GM21825 (cell line): ENCODE data around the gene ACOT11.
"Not testable (repeated sequence)": the region's sequence is repeated elsewhere in the genome, so short reads cannot be mapped to it uniquely, and the experiment has no call there.

Experiments used
- ATAC-seq: cut with Tn5 transposase; IDR thresholded peaks from one replicate; pipeline ENCODE4 v1.9.1; 2021; ENCODE audit warnings: mild to moderate bottlenecking, moderate library complexity; ENCODE audit not compliant: unreplicated experiment

Gene ACOT11

GRCh38 chr1:54606990-54607325, 58.9 kb downstream of the ACOT11 start:
- no peak for ATAC-seq

DNA sequence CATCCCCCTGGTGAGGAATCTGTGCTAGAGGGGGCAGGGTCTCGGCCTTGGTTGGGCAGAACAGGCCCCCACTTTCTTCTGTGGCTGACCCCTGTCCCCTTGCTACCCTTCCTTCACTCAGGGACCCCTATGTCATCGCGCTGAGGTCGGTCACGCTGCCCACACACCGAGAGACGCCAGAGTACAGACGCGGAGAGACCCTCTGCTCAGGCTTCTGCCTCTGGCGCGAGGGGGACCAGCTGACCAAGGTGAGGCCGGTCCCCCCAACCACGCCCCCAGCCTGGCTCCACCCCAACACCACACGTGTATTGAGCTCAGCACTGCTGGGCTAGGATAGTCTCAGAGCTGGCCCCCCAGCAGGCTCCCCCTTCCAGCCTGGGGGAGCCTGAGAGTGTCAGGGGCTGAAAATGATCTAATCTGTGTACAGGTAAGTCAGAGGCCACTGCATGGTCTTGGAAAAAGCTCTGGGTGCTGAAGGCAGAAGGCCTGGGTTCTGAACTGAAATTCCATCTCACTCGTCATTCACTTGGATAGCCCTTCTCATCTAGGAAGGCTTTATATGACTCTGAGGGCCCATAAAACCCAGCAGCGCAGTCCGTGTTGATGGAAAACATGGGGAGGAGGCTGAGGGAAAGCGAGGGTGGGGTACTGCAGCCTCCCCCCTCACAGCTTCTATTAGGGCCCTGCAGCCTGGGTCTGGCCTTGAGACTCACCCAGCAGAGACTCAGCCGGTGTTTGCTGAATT, 60.0 kb downstream of the ACOT11 start:
- ATAC-seq = no peak

- ATAC-seq = no peak
These were observed 60.7 kb downstream of the ACOT11 start for GRCh38 chr1:54608566-54609230.

GRCh38 chr1:54609301-54609921, 61.4 kb downstream of the ACOT11 start:
- no peak for ATAC-seq

GRCh38 chr1:54610048-54610447, 62.0 kb downstream of the ACOT11 start:
- no peak for ATAC-seq

DNA sequence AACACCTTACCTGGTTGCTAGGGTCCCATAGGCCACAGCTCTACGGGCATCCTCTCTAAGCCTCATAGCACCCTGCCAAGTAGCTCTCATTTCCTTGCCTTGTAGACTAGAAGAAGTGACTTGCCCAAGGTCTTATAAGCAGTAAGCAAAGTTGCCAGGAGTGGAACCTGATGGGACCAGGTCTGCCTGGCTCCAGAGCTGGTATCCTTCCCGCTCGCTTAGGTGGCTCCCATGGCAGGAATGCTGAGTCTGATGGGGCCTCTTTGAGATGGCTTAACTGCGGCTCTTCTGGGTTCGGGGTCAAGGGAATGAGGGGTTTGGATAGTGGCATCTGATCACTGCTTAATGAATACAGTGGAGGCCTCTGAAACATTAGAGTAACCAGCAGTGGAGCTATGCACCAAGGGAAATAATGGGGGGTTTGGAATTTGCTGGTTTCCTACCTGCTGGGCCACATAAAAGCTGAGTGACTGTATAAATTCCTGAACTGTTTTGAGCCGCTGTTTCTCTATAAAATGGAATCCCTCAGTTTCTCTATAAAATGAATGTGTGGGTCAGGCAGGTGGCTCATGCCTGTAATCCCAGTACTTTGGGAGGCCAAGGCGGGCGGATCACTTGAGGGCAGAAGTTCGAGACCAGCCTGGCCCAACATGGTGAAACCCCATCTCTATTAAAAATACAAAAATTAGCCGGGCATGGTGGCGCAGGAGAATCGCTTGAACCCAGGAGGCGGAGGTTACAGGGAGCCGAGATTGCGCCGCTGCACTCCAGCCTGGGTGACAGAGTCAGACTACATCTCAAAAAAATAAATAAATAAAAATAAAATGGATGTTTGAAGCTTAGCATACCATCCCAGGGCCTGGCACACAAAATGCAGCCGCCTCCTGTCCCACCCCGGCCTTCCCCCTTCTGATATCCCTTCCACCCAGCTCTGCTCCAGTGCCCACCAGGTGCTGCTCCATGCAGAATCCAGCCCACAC, 62.9 kb downstream of the ACOT11 start:
- ATAC-seq = no peak

DNA sequence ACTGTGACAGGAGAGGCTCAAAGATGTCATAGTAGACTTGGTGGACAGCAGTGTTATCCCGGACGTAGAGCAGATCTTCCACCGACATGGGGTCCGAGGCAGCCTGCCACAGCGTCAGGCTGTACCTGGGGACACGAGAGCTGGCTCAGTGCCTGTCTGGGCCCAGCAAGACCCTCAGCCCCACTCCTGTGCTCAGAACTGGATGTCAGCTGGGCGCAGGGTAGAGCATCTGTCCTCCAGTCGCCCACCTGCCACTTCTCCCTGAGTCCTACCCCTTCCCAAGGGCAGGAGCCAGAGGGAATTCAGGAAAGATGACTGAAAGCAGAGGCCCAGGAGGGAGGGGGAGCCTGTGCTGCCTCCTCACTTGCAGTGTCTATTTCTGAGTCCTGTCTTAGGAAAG, 63.6 kb downstream of the ACOT11 start:
- ATAC-seq = no peak

DNA sequence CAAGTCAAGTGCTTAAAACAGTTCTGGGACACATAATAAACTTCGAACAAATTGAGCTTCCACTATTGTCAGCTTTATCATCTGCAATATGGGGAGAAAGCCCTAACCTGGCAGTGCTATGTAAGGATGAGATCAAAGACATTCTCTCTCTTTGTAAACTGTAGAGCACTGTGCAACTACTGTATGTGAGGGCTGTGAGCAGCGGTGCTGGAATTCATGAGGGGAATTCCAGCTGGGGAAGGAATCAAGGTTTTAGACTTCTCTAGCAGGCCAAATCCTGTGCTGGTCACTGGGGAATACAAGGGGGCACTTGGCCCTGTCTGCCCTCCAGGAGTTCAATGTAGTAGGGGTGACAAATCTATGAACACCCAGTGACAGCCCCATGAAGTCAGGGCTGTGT, 66.0 kb downstream of the ACOT11 start:
- ATAC-seq = no peak

GRCh38 chr1:54614563-54614962, 66.5 kb downstream of the ACOT11 start:
- ATAC-seq = no peak

GRCh38 chr1:54615531-54616279, 67.7 kb downstream of the ACOT11 start:
- no peak for ATAC-seq

DNA sequence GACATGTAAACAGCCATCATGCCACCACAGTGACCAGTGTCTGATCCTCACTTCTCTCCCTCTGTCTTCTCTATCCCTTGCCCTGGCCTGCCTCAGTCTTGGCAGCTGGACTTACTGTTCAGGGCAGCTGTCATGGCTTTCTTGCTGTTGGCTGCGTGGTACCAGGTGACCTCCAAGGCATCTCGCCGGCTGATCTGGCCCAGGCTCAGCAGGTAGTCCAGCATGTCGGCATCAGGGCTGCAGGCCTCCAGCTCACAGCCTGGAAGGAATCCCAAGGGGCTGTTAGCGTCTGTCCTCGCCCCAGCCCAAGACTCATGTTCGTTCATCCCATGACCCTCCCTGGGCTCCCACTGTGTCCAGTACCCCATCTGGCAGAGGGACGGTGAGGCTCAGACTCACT, 71.7 kb downstream of the ACOT11 start:
- no peak for ATAC-seq

- no peak for ATAC-seq
These were observed 75.4 kb downstream of the ACOT11 start, which contains the start of gene FAM151A for GRCh38 chr1:54623216-54624007. Gene FAM151A (minus strand): TSS chr1:54623525. CDS start chr1:54623395, 130 bp downstream.

DNA sequence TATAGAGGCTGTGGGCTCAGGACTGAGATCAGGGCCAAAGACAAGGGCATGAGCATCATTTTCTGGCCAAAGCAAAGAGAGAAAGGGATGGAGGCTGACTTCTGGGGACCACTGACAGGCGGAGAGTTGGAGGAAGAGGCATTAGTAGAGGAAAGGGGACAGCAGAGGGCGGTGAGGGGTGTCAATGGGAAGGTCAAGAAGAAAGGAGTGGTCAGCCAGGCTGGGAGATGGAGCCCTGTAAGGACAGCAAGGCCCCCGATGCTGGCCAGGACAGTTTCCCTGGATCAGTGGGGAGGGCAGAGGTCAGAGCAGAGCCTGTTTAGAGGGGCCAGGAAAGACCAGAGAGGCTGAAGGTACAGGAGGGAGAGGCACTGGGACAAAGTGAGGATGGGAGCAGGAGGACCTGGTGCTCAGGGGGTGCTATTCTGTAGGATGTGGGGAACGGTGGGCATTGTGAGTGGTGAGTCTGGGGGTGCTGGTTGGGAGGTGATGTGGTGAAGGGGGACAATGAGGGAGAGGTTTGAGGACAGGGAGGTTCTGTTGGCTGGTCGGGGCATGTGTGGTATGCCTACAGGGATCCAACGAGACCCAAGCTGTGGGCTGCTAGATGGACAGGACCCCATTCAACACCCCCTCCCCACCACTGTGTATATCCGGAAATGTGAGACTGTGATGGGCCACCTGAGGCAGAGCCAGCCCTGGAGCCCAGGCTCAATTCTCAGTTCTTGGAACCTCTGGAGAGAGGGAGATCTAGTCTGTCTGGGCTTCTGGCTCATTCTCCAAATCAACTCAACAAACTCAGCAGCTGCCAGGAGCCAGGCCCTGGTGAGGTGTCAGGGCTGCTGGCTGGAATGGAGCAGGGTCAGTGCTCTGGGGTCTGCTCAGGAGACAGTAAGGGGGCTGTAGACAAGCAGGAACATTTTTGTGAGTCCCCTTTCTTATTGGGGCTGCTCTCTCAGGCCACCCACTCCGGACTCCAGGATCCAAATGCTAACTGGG, 76.7 kb downstream of the ACOT11 start:
- no peak for ATAC-seq

DNA sequence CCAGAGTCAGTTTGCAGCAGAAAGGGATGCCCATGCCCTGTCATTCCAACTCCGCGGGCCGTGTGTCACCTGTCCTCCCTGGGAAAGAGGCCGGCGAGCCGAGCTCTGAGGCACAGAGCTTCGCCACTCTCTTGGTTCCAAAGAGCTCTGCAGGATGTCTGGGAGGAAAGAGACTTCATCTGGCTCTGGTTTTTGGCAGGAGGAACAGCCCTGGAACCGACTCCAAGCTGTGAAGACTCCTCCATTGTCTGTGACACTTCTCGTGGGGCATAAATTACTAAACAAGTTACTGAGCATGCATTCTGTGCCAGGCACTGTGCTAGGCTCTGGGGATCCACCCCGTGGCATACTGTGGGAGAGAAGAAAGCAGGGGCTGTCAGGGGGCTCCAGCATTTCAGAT, 79.2 kb downstream of the ACOT11 start:
- ATAC-seq = no peak

DNA sequence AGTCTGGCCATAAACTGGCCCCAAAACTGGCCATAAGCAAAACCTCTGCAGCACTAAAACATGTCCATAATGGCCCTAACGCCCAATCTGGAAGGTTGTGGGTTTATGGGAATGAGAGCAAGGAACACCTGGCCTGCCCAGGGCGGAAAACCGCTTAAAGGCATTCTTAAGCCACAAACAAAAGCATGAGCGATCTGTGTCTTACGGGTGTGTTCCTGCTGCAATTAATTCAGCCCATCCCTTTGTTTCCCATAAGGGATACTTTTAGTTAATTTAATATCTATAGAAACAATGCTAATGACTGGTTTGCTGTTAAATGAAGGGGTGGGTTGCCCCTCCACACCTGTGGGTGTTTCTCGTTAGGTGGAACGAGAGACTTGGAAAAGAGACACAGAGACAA, 87.8 kb downstream of the ACOT11 start:
- ATAC-seq = not testable (repeated sequence)

DNA sequence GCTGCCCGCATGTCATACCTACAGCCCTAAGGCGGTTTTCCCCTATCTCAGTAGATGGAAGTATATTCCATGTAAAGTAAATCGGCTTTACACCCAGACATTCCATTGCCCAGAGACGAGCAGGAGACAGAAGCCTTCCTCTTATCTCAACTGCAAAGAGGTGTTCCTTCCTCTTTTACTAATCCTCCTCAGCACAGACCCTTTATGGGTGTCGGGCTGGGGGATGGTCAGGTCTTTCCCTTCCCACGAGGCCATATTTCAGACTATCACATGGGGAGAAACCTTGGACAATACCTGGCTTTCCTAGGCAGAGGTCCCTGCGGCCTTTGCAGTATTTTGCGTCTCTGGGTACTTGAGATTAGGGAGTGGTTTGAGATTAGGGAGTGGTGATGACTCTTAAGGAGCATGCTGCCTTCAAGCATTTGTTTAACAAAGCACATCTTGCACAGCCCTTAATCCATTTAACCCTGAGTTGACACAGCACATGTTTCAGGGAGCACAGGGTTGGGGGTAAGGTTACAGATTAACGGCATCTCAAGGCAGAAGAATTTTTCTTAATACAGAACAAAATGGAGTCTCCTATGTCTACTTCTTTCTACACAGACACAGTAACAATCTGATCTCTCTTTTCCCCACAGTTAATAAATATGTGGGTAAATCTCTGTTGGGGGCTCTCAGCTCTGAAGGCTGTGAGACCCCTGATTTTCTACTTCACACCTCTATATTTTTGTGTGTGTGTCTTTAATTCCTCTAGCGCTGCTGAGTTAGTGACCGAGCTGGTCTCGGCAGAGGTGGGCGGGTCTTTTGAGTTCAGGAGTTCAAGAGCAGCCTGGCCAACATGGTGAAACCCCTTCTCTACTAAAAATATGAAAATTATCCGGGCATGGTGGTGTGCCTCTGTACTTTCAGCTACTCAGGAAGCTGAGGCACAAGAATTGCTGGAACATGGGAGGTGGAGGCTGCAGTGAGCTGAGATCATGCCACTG, 88.7 kb downstream of the ACOT11 start:
- not testable (repeated sequence) for ATAC-seq

DNA sequence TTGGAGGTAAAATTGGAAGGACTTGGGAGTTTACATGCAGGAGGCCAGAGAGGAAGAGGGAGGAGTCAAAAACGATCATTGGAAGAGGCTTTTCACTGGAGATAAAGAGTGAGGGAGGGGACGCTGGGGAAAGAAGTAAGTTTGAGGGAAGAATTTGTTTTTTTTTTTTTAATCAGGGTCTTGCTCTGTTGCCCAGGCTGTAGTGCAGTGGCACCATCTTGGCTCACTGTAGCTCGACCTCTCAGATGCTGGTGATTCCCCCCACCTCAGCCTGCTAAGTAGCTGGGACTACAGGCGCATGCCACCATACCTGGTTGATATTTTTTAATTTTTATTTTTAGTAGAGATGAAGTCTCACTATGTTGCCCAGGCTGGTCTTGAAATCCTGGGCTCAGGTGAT, 92.3 kb downstream of the ACOT11 start:
- no peak for ATAC-seq
